ENCODE data around the gene PCDH7.

PCDH7 gene

GRCh38 chr4:30753316-30753715, 33.1 kb downstream of the PCDH7 start:
- H3K27ac Mint-ChIP-seq = no peak overlapping the region
- intact Hi-C loops (cut with micrococcal nuclease) = no loop called here
- H3K27me3 Mint-ChIP-seq = no peaks in the 10 kb centered on the region
- H3K36me3 Mint-ChIP-seq (ENCODE audit: low read depth) = no peaks in the 10 kb centered on the region
- no peaks in the 10 kb centered on the region for H3K4me1 Mint-ChIP-seq (ENCODE audit: low read depth)
- no peaks in the 10 kb centered on the region for H3K9me3 Mint-ChIP-seq
- H3K4me3 Mint-ChIP-seq = no peak overlapping the region

DNA sequence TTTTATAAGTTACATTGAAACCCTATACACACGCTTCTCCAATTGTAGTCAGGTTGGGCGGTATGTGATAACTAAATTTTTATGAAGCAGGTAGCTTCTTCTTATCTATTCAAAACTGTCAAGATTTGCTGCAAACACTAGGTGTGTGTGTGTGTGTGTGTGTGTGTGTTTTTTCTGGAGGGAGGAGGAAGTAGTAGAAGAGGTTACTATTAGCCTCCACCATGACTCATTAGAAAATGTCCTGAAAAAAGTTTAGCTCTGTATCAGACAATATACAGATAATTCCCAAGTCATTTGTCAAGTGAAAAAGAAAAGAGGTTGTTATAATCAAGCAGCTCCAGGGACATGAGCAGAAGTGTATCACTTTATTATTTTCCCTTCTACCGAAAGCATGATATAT, 33.9 kb downstream of the PCDH7 start:
- Mint-ChIP-seq H3K27ac (no peak overlapping the region), H3K27me3 (no peaks in the 10 kb centered on the region), H3K36me3 (ENCODE audit: low read depth) (no peaks in the 10 kb centered on the region), H3K9me3 (no peaks in the 10 kb centered on the region), H3K4me3 (no peak overlapping the region), H3K4me1 (ENCODE audit: low read depth) (no peaks in the 10 kb centered on the region)
- intact Hi-C loops (cut with micrococcal nuclease) = no loop called here

- Mint-ChIP-seq H3K4me1 (ENCODE audit: low read depth) (no peaks in the 10 kb centered on the region), H3K27me3 (no peaks in the 10 kb centered on the region), H3K36me3 (ENCODE audit: low read depth) (no peaks in the 10 kb centered on the region), H3K9me3 (no peaks in the 10 kb centered on the region), H3K4me3 (no peak overlapping the region), H3K27ac (no peak overlapping the region)
- intact Hi-C loops (cut with micrococcal nuclease) = no loop called here
These were observed 35.2 kb downstream of the PCDH7 start for GRCh38 chr4:30755346-30755745.

- no peaks in the 10 kb centered on the region for H3K27me3 Mint-ChIP-seq
- no peak overlapping the region for H3K4me3 Mint-ChIP-seq
- no peaks in the 10 kb centered on the region for H3K4me1 Mint-ChIP-seq (ENCODE audit: low read depth)
- H3K9me3 Mint-ChIP-seq = no peaks in the 10 kb centered on the region
- intact Hi-C loops (cut with micrococcal nuclease) = no loop called here
- H3K36me3 Mint-ChIP-seq (ENCODE audit: low read depth) = no peaks in the 10 kb centered on the region
- H3K27ac Mint-ChIP-seq = no peak overlapping the region
These were observed 36.4 kb downstream of the PCDH7 start for GRCh38 chr4:30756553-30756952.

- no peaks in the 10 kb centered on the region for H3K27me3 Mint-ChIP-seq
- H3K4me3 Mint-ChIP-seq = no peak overlapping the region
- intact Hi-C loops (cut with micrococcal nuclease) = no loop called here
- no peak overlapping the region for H3K27ac Mint-ChIP-seq
- H3K4me1 Mint-ChIP-seq (ENCODE audit: low read depth) = no peaks in the 10 kb centered on the region
- no peaks in the 10 kb centered on the region for H3K36me3 Mint-ChIP-seq (ENCODE audit: low read depth)
- H3K9me3 Mint-ChIP-seq = no peaks in the 10 kb centered on the region
These were observed 37.2 kb downstream of the PCDH7 start for GRCh38 chr4:30757357-30757756.

DNA sequence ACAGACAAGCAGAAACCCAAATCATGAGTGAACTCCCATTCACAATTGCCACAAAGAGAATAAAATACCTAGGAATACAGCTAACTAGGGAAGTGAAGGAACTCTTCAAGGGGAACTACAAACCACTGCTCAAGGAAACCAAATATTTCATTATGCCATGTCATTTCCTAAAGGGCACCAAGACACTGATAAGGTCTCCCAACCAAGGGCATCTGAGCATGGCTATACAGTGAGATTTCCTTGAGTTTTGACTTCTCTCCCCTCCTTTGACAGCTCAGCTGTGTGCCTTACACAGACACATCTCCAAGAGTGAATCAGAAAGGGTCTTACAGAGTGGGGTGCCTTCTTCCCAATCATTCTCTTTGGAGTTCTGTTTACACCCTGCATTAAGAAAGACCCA, 40.4 kb downstream of the PCDH7 start:
- H3K4me3 Mint-ChIP-seq = no peak overlapping the region
- intact Hi-C loops (cut with micrococcal nuclease) = no loop called here
- H3K27ac Mint-ChIP-seq = no peak overlapping the region
- no peaks in the 10 kb centered on the region for H3K27me3 Mint-ChIP-seq
- no peaks in the 10 kb centered on the region for H3K9me3 Mint-ChIP-seq
- H3K36me3 Mint-ChIP-seq (ENCODE audit: low read depth) = no peaks in the 10 kb centered on the region
- H3K4me1 Mint-ChIP-seq (ENCODE audit: low read depth) = no peaks in the 10 kb centered on the region

DNA sequence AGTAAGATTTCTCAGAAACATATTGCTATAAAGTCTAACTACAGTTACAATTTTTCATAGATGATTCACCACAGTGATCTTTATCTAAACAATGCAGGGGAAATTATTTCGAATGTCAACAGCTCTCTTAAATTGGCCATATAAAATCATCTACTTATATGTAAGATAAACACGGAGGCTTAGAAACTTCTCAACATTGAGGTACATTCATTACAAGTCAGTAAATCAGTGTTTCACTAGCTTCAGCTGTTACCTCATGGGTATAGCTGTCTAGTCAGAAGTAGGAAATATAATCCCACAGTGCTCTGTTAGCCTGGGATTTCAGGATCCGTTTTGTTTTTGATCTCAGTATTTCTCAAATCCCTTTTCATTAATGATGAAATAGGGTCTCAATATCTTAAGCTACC, 43.2 kb downstream of the PCDH7 start:
- Mint-ChIP-seq H3K27me3 (no peaks in the 10 kb centered on the region), H3K4me1 (ENCODE audit: low read depth) (no peaks in the 10 kb centered on the region), H3K27ac (no peak overlapping the region), H3K36me3 (ENCODE audit: low read depth) (no peaks in the 10 kb centered on the region), H3K9me3 (no peaks in the 10 kb centered on the region), H3K4me3 (no peak overlapping the region)
- intact Hi-C loops (cut with micrococcal nuclease) = no loop called here

DNA sequence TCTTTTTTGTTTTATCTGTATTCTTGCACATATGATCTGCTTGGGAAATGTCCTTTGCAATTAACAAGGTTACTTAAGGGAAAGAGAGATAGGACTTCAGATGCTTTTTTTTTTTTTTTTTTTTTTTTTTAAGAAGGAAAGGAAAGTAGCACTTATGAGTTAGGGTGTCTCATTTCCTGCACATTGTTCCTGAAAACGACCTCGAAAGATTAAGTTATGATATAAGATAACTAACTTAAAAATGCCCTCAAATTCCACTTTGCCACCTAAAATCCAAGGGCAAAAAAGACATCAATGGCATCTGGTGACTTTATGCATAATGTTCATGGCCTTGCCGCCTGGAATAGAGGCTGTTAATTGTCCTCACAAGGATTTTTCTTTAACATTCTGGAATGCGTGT, 44.9 kb downstream of the PCDH7 start:
- Mint-ChIP-seq H3K27me3 (no peaks in the 10 kb centered on the region), H3K4me3 (no peak overlapping the region), H3K4me1 (ENCODE audit: low read depth) (no peaks in the 10 kb centered on the region), H3K36me3 (ENCODE audit: low read depth) (no peaks in the 10 kb centered on the region), H3K9me3 (no peaks in the 10 kb centered on the region), H3K27ac (no peak overlapping the region)
- intact Hi-C loops (cut with micrococcal nuclease) = no loop called here

DNA sequence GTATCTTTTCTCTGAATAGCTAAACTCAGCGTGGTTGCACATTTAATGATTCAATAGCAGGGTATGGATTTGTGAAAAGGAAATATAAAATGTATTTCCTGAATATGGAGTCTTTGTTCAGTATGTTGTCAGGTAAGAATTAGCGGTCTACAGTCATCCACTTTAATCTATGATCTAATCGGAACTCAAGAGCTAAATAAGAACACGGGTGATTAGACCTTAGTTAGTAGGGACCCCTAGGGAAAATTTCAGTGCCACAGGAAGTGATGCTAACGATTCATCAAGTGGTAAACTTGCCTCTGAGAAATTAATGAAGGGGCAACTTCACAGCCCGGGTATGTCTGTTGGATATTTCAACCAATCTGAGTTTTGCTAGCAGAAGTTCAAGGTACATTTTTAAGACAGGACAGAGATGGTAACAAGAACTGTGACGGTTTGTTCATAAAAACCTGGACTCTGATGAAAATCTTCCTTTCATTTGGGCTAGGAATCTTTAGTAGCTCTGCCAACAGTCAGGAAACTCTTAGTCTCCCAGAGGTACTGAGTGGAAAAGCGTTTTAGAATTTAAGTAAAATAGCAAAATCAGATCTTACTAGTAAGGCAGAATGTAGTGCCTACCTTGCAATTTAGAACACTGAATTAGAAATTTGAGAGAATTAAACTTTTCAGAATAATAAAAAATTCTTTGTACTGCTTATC, 47.1 kb downstream of the PCDH7 start:
- Mint-ChIP-seq H3K4me1 (ENCODE audit: low read depth) (no peaks in the 10 kb centered on the region), H3K9me3 (no peaks in the 10 kb centered on the region), H3K4me3 (no peak overlapping the region), H3K36me3 (ENCODE audit: low read depth) (no peaks in the 10 kb centered on the region), H3K27ac (no peak overlapping the region), H3K27me3 (no peaks in the 10 kb centered on the region)
- intact Hi-C loops (cut with micrococcal nuclease) = no loop called here

GRCh38 chr4:30768277-30768676, 48.1 kb downstream of the PCDH7 start:
- no peak overlapping the region for H3K4me3 Mint-ChIP-seq
- intact Hi-C loops (cut with micrococcal nuclease) = no loop called here
- H3K27ac Mint-ChIP-seq = no peak overlapping the region
- H3K4me1 Mint-ChIP-seq (ENCODE audit: low read depth) = no peaks in the 10 kb centered on the region
- no peaks in the 10 kb centered on the region for H3K36me3 Mint-ChIP-seq (ENCODE audit: low read depth)
- H3K27me3 Mint-ChIP-seq = no peaks in the 10 kb centered on the region
- no peaks in the 10 kb centered on the region for H3K9me3 Mint-ChIP-seq

DNA sequence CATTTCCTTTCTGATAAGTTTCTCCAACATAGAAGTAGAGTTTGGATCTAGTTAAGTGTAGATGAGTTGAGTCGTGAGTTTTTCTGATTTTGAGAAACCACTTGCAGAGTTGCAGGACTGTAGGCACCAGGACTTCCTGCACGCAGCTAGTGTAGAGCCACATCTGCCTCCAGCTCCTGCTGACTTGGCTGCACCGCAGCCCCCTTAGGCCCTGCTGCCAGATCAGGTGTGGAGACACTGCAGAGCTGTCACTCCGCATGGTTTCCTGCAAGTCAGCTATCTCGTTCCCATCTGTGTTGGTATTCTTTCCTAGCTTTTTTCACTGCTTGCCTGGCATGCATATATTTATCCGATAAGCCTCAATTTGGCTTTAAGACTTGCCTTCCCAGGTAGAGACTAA, 48.9 kb downstream of the PCDH7 start:
- Mint-ChIP-seq H3K4me3 (no peak overlapping the region), H3K27me3 (no peaks in the 10 kb centered on the region), H3K4me1 (ENCODE audit: low read depth) (no peaks in the 10 kb centered on the region), H3K27ac (no peak overlapping the region), H3K9me3 (no peaks in the 10 kb centered on the region), H3K36me3 (ENCODE audit: low read depth) (no peaks in the 10 kb centered on the region)
- intact Hi-C loops (cut with micrococcal nuclease) = no loop called here

DNA sequence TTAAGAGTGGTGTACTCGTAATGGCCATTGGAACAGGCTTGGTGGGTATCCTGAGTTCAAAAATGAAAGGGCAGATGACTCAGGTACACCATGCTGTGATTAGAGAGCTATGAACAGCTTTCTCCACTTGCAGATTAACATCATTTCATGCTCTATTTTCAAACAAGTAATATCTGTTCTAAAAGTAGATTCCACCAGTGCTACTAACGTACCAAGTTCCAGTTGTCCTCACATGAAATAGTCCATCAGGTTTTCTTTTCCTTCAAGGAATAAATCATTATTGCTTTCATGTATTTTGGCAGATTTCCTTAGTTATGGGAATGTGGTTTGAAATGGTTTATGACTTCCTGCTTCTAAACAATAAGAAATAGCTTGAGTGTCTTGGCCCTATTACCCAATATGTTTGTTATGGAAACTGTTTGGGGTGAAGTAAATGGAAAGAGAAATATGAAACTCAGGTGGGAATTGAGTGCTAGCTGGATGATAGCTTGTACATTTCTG, 49.9 kb downstream of the PCDH7 start:
- Mint-ChIP-seq H3K36me3 (ENCODE audit: low read depth) (no peaks in the 10 kb centered on the region), H3K4me3 (no peak overlapping the region), H3K9me3 (no peaks in the 10 kb centered on the region), H3K27ac (no peak overlapping the region), H3K27me3 (no peaks in the 10 kb centered on the region), H3K4me1 (ENCODE audit: low read depth) (no peaks in the 10 kb centered on the region)
- intact Hi-C loops (cut with micrococcal nuclease) = no loop called here

GRCh38 chr4:30770812-30771211, 50.6 kb downstream of the PCDH7 start:
- H3K9me3 Mint-ChIP-seq = no peaks in the 10 kb centered on the region
- no peaks in the 10 kb centered on the region for H3K4me1 Mint-ChIP-seq (ENCODE audit: low read depth)
- intact Hi-C loops (cut with micrococcal nuclease) = no loop called here
- H3K27me3 Mint-ChIP-seq = no peaks in the 10 kb centered on the region
- H3K4me3 Mint-ChIP-seq = no peak overlapping the region
- no peaks in the 10 kb centered on the region for H3K36me3 Mint-ChIP-seq (ENCODE audit: low read depth)
- no peak overlapping the region for H3K27ac Mint-ChIP-seq

DNA sequence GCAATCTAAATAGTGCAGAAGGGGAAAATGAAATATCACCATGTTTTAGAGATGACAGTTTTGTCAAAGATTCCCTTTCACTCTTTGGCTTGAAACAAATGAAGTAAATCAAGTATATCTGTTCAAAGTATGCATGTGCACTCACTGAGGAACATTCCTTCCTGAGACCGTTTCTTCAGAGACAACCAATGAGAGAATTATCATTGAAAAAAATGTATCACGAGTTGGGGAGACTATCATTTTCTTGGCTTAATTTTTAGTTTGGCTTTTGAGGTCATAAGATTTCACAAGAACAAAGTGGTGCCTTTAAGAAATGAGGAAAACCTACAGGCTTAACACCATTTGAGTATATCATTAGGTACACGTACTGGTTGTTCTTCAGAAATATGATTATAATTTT, 56.3 kb downstream of the PCDH7 start:
- H3K36me3 Mint-ChIP-seq (ENCODE audit: low read depth) = no peaks in the 10 kb centered on the region
- H3K4me3 Mint-ChIP-seq = no peak overlapping the region
- no peaks in the 10 kb centered on the region for H3K9me3 Mint-ChIP-seq
- H3K27me3 Mint-ChIP-seq = no peaks in the 10 kb centered on the region
- H3K4me1 Mint-ChIP-seq (ENCODE audit: low read depth) = no peaks in the 10 kb centered on the region
- no peak overlapping the region for H3K27ac Mint-ChIP-seq
- intact Hi-C loops (cut with micrococcal nuclease) = no loop called here

DNA sequence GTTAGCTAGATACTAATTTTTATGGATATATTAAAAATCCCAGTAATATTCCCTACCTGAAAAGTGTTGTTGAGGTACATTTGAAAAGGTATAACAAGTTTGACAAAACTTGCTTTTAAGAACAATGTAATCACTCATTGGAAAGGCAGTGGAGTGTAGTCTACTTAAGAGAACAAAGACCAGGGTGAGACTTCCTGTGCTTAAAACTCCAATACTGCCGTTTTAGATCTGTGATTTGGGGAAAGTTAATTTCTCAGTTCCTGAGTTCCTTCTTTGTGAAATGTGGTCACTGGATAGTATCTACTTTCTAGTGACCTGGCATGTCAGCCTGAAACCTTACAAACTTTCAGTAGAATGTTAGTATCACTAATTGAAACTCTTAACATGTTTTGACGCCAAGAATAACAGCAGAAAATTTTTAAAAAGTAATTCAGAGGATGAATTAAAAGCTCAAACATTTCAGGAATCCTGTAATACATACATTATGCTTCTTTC, 56.8 kb downstream of the PCDH7 start:
- H3K4me1 Mint-ChIP-seq (ENCODE audit: low read depth) = no peaks in the 10 kb centered on the region

More for the DNA sequence above, 56.8 kb downstream of the PCDH7 start:
- Mint-ChIP-seq H3K9me3 (no peaks in the 10 kb centered on the region), H3K4me3 (no peak overlapping the region), H3K27me3 (no peaks in the 10 kb centered on the region), H3K36me3 (ENCODE audit: low read depth) (no peaks in the 10 kb centered on the region), H3K27ac (no peak overlapping the region)
- intact Hi-C loops (cut with micrococcal nuclease) = no loop called here
